Measurements from ENCODE around the gene SLIT3. TPM values are rescaled to one million over a fixed set of nuclear protein-coding genes. Genes with fewer than 3 reads are reported as not detected.

The SLIT3 gene
- total RNA-seq, 1 experiment from 2014 or later, result 0.10 TPM

- TF ChIP-seq ZFX (IDR thresholded peaks at IDR 0.05) (no peak), POLR2AphosphoS5 (IDR thresholded peaks at IDR 0.05; ENCODE audit: low read depth, low read length) (no peak), FOSL1 (IDR thresholded peaks at IDR 0.05; ENCODE audit: low read depth) (no peak), REST (IDR thresholded peaks at IDR 0.05; ENCODE audit: low read depth) (no peak), MAX (IDR thresholded peaks at IDR 0.05) (no peak), EZH2phosphoT487 (IDR thresholded peaks at IDR 0.05; ENCODE audit: borderline replicate concordance) (no peak), YY1 (IDR thresholded peaks at IDR 0.05; ENCODE audit: extremely low read depth, insufficient replicate concordance, low read depth, low read length) (no peak)
- DNase-seq (ENCODE audit: low read depth, low spot score), result no peak
- no peak overlapping the region for H3K4me3 ChIP-seq (replicated peaks in 1 of 2; ENCODE audit: low read depth in 1 of 2, low read length in 2 of 2)
- H3K4me1 ChIP-seq (ENCODE audit: control insufficient read depth in 1 of 2, insufficient read depth in 2 of 2, low read length in 2 of 2), result no peaks in the 10 kb centered on the region
- H3K9ac ChIP-seq (ENCODE audit: low read length), result no peak overlapping the region
- no peaks in the 10 kb centered on the region for H3K9me3 ChIP-seq (ENCODE audit: control insufficient read depth in 1 of 2, insufficient read depth in 1 of 2, low read depth in 1 of 2, low read length in 2 of 2)
- intact Hi-C loops (cut with micrococcal nuclease), result no loop called here
- no peaks in the 10 kb centered on the region for H3K79me2 ChIP-seq (ENCODE audit: insufficient read depth, low read length)
- H3K27me3 ChIP-seq (ENCODE audit: insufficient read depth, low read length), result no peaks in the 10 kb centered on the region; the same call in 1 of the 2 replicates
- H3K36me3 ChIP-seq (ENCODE audit: control insufficient read depth in 1 of 2, insufficient read depth in 2 of 2, low read length in 2 of 2), result no peaks in the 10 kb centered on the region
- RAD21 ChIA-PET (ENCODE audit: low non-redundant PET in 1 of 2, low total read pairs in 2 of 2, uncharacterized antibody in 2 of 2, unreplicated experiment in 2 of 2), result no interaction called here
- H3K9me2 ChIP-seq (ENCODE audit: insufficient read depth), result no peaks in the 10 kb centered on the region
- H3K4me2 ChIP-seq (ENCODE audit: low read length), result no peak overlapping the region
- POLR2A ChIA-PET, result no interaction called here
- CTCF ChIA-PET, result no interaction called here
- no TSS peak for BruUV-seq (replicated peaks)
- no peak for ATAC-seq
- H4K20me1 ChIP-seq (ENCODE audit: insufficient read depth), result no peaks in the 10 kb centered on the region
- no peak overlapping the region for H2AFZ ChIP-seq (ENCODE audit: low read depth, low read length, poor library complexity, severe bottlenecking)
- H3K27ac ChIP-seq (ENCODE audit: low read depth, low read length), result no peak overlapping the region
Observed at GRCh38 chr5:169084775-169085174, 216.2 kb downstream of the SLIT3 start.

Measured in HCT116 (cell line).